HepG2 (cell line): ENCODE data around the gene SLC25A45. TPM values are rescaled to one million over a fixed set of nuclear protein-coding genes. Genes with fewer than 3 reads are reported as not detected.

Experiments
- ARID2 ChIP-seq: sonication (generic); formaldehyde crosslinking; IDR thresholded peaks from 2 replicates; pipeline ENCODE4 v1.8.1; 2022; ENCODE audit warnings: mild to moderate bottlenecking, missing genetic modification reagents, borderline replicate concordance
- ARID3A ChIP-seq: IDR thresholded peaks from 2 replicates; pipeline ENCODE4 v1.6.1; 2012; ENCODE audit warnings: low read depth, low read length, improper control_type of control experiment
- ARNTL ChIP-seq: sonication (generic); formaldehyde crosslinking; IDR thresholded peaks from 2 replicates; pipeline ENCODE4 v1.4.0; 2020; ENCODE audit warnings: mild to moderate bottlenecking, missing genetic modification reagents
- ATAD3A ChIP-seq: sonication (generic); formaldehyde crosslinking; IDR thresholded peaks from 2 replicates; pipeline ENCODE4 v1.4.0; 2020; ENCODE audit warnings: missing genetic modification reagents
- CEBPZ ChIP-seq: IDR thresholded peaks from 2 replicates; pipeline ENCODE4 v1.6.1; 2012; ENCODE audit warnings: low read length, improper control_type of control experiment
- MAFG ChIP-seq: sonication (generic); formaldehyde crosslinking; IDR thresholded peaks from 2 replicates; pipeline ENCODE4 v1.5.1; 2020; ENCODE audit warnings: mild to moderate bottlenecking, missing genetic modification reagents
- MTF1 ChIP-seq: sonication (generic); formaldehyde crosslinking; IDR thresholded peaks from 2 replicates; pipeline ENCODE4 v1.5.0; 2020; ENCODE audit warnings: missing genetic modification reagents
- NFATC3 ChIP-seq: sonication (generic); formaldehyde crosslinking; IDR thresholded peaks from 2 replicates; pipeline ENCODE4 v1.5.1; 2020; ENCODE audit warnings: mild to moderate bottlenecking, missing genetic modification reagents
- PAWR ChIP-seq: sonication (generic); formaldehyde crosslinking; IDR thresholded peaks from 2 replicates; pipeline ENCODE4 v1.4.0; 2020; ENCODE audit warnings: missing genetic modification reagents, mild to moderate bottlenecking, borderline replicate concordance
- PRMT3 ChIP-seq: sonication (generic); formaldehyde crosslinking; IDR thresholded peaks from 2 replicates; pipeline ENCODE4 v1.8.1; 2022; ENCODE audit warnings: low read depth, mild to moderate bottlenecking, moderate library complexity, missing genetic modification reagents, borderline replicate concordance
- RBM22 ChIP-seq: fragments of 200-400 bp; formaldehyde crosslinking; optimal IDR thresholded peaks from 2 replicates; pipeline ENCODE3; 2017; ENCODE audit warnings: mild to moderate bottlenecking, low read length, moderate library complexity
- TRIM24 ChIP-seq: sonication (generic); formaldehyde crosslinking; IDR thresholded peaks from 2 replicates; pipeline ENCODE4 v1.8.0; 2022; ENCODE audit warnings: mild to moderate bottlenecking, missing genetic modification reagents
- ZBTB46 ChIP-seq: sonication (generic); formaldehyde crosslinking; IDR thresholded peaks from 2 replicates; pipeline ENCODE4 v1.4.0; 2020; ENCODE audit warnings: mild to moderate bottlenecking, missing genetic modification reagents, borderline replicate concordance
- ZNF543 ChIP-seq: sonication (generic); formaldehyde crosslinking; IDR thresholded peaks from 2 replicates; pipeline ENCODE4 v1.4.0; 2020; ENCODE audit warnings: mild to moderate bottlenecking, missing genetic modification reagents
- ZNF850 ChIP-seq: sonication (generic); formaldehyde crosslinking; conservative IDR thresholded peaks from 2 replicates; pipeline ENCODE4 v1.9.0; 2021; ENCODE audit warnings: mild to moderate bottlenecking, missing genetic modification reagents
- polyA plus RNA-seq, 8 experiments: library from polyadenylated mRNA; depleted of rRNA in 3 of 8; stranded (reverse) in 7 of 8; unstranded in 1 of 8; fragments of >200 nt; fragmentation: Illumina TruSeq in 4 of 8; extraction: Trizol in 4 of 8; gene quantifications; 2 replicates each; pipeline versions ENCODE4 v1.2.1 to v1.2.3, GENCODE V29; 2011 to 2016; ENCODE audit warnings: low read depth in 4 of 8, missing spikeins in 1 of 8, mixed read lengths in 1 of 8; ENCODE audit not compliant: insufficient read depth in 1 of 8
- total RNA-seq, 5 experiments: library from RNA; depleted of rRNA; stranded (reverse); fragments of >200 nt; fragmentation: Illumina TruSeq; extraction: Trizol; gene quantifications; 2 replicates each; pipeline ENCODE4 v1.2.3, GENCODE V29; 2016; ENCODE audit warnings: low read depth in 1 of 5
- TF ChIP-seq, protein P1 (sequence below): sonication (generic); formaldehyde crosslinking; IDR thresholded peaks from 2 replicates; pipeline ENCODE4 v1.4.0; 2020; ENCODE audit warnings: missing genetic modification reagents
- TF ChIP-seq, protein P2 (sequence below): sonication (generic); formaldehyde crosslinking; IDR thresholded peaks from 2 replicates; pipeline ENCODE4 v1.9.0; 2021; ENCODE audit warnings: missing genetic modification reagents, borderline replicate concordance

SLC25A45 gene
- total and polyA plus RNA-seq, 2 of the 13 experiments (the other 11 are each of a cell fraction or from before 2014, with no cell fraction given) = 1.2 to 3.4 TPM

DNA sequence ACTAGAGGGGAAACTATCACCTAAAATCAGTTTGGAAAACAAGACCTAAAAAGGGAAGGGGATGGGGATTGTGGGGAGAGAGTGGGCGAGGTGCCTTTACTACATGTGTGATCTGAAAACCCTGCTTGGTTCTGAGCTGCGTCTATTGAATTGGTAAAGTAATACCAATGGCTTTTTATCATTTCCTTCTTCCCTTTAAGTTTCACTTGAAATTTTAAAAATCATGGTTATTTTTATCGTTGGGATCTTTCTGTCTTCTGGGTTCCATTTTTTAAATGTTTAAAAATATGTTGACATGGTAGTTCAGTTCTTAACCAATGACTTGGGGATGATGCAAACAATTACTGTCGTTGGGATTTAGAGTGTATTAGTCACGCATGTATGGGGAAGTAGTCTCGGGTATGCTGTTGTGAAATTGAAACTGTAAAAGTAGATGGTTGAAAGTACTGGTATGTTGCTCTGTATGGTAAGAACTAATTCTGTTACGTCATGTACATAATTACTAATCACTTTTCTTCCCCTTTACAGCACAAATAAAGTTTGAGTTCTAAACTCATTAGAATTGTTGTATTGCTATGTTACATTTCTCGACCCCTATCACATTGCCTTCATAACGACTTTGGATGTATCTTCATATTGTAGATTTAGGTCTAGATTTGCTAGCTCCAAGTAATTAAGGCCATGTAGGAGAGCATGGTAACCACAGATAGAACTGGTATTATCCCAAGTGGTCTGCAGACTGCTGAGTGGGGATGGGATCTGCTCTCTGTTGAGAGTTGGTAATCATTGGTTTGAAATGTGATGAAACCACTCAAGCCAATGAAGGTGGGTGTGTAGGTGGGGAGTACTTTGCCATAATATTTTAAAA is 43.8 kb upstream of the SLC25A45 start (continued):
- TF ChIP-seq ARID2 (CRISPR knock-in tag) (0 out of 2 replicates have a peak, but pooled peaks have one; percentile 51), MAFG (CRISPR knock-in tag) (no peak), ZNF850 (CRISPR knock-in tag) (no peak), PRMT3 (CRISPR knock-in tag) (no peak), RBM22 (peak; percentile 74), ZNF543 (CRISPR knock-in tag) (no peak), CEBPZ (peak; percentile 3; the same call in 1 of the 2 replicates), TRIM24 (CRISPR knock-in tag) (no peak), PAWR (CRISPR knock-in tag) (no peak), ZBTB46 (CRISPR knock-in tag) (no peak), ARNTL (CRISPR knock-in tag) (no peak), NFATC3 (CRISPR knock-in tag) (no peak), ARID3A (no peak), ATAD3A (CRISPR knock-in tag) (no peak), MTF1 (CRISPR knock-in tag) (no peak)
- TF ChIP-seq, protein P1, sequence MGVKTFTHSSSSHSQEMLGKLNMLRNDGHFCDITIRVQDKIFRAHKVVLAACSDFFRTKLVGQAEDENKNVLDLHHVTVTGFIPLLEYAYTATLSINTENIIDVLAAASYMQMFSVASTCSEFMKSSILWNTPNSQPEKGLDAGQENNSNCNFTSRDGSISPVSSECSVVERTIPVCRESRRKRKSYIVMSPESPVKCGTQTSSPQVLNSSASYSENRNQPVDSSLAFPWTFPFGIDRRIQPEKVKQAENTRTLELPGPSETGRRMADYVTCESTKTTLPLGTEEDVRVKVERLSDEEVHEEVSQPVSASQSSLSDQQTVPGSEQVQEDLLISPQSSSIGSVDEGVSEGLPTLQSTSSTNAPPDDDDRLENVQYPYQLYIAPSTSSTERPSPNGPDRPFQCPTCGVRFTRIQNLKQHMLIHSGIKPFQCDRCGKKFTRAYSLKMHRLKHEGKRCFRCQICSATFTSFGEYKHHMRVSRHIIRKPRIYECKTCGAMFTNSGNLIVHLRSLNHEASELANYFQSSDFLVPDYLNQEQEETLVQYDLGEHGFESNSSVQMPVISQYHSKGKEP (CRISPR knock-in tag) = no peak
- TF ChIP-seq, protein P2, sequence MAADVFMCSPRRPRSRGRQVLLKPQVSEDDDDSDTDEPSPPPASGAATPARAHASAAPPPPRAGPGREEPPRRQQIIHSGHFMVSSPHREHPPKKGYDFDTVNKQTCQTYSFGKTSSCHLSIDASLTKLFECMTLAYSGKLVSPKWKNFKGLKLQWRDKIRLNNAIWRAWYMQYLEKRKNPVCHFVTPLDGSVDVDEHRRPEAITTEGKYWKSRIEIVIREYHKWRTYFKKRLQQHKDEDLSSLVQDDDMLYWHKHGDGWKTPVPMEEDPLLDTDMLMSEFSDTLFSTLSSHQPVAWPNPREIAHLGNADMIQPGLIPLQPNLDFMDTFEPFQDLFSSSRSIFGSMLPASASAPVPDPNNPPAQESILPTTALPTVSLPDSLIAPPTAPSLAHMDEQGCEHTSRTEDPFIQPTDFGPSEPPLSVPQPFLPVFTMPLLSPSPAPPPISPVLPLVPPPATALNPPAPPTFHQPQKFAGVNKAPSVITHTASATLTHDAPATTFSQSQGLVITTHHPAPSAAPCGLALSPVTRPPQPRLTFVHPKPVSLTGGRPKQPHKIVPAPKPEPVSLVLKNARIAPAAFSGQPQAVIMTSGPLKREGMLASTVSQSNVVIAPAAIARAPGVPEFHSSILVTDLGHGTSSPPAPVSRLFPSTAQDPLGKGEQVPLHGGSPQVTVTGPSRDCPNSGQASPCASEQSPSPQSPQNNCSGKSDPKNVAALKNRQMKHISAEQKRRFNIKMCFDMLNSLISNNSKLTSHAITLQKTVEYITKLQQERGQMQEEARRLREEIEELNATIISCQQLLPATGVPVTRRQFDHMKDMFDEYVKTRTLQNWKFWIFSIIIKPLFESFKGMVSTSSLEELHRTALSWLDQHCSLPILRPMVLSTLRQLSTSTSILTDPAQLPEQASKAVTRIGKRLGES (CRISPR knock-in tag) = no peak
